Inflammatory macrophage treated with lipopolysaccharide for 4 hours (primary cell): ENCODE measurements around the gene NSRP1.
A peak's percentile ranks its signal among the peaks of the same experiment; 100 is the strongest.

Experiments
- DNase-seq: peaks from one replicate; pipeline ENCODE4 v3.0.0-alpha.2; 2020

The NSRP1 gene

DNA sequence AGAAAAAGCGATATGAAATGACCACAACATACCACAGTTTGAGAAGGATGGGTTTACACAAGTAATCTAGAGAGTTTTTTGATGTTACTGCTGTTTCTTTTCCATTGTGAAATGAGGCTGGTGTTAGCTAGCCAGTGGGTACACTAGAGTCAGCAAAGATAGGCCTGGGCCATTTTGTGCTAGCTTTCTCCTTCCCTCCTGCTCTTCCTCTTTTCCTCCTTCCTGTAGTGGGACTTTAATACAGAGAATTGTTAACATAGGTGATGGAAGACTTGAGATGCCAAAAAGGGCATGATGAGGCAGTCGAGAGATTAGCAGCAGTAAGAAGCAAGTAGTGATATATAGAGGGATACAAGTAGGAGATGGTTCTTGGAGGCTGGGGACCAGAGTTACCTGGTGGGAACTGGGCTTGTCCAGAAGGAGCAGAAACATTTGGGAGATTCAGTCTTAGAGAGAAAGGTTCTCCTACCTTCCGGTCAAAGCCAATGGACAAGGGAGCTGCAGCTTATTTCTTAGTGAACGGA, 7.7 kb downstream of the NSRP1 start:
- no peak for DNase-seq

DNA sequence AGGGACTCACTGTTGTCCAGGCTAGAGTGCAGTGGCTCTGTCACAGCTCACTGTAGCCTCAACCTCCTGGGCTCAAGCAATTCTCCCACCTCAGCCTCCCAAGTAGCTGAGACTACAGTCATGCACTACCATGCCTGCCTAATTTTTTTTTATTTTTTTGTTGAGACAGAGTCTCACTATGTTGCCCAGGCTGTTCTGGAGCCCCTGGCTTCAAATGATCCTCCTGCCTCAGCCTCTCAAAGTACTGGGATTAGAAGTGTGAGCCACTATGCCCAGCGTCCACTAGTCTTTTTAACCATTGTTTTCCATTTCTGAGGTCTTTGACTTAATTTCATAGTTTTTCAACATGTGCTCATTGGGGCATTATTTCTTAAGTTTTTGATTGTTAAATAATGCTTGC, 13.5 kb downstream of the NSRP1 start:
- DNase-seq = no peak

DNA sequence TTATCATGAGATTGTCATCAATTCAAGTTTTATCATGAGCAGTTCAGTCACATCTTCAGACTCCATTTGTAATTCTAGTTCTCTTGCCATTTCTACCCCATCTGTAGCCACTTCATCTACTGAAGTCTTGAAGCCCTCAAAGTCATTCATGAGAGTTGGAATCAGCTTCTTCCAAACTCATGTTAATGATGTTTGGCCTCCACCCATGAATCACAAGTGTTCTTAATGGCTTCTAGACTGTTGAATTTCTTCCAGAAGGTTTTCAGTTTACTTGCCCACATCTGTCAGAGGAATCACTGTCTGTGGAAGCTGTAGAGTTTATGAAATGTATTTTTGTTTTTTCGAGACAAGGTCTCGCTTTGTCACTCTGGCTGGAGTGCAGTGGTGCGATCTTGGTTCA, 16.0 kb downstream of the NSRP1 start:
- DNase-seq = no peak

DNA sequence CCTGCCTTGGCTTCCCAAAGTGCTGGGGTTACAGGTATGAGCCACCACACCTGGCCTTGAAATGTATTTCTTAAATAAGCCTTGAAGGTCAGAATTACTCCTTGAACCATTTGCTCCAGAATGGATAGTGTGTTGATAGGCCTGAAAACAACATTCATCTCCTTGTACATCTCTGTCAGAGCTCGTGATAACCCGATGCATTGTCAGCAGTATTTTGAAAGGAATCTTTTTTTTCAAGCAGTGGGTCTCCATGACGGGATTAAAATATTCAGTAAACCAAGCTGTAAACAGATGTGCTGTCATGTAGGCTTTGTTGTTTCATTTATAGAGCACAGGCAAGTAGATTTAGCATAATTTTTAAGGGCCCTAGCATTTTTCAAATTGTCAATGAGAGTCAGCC, 16.6 kb downstream of the NSRP1 start:
- no peak for DNase-seq

DNA sequence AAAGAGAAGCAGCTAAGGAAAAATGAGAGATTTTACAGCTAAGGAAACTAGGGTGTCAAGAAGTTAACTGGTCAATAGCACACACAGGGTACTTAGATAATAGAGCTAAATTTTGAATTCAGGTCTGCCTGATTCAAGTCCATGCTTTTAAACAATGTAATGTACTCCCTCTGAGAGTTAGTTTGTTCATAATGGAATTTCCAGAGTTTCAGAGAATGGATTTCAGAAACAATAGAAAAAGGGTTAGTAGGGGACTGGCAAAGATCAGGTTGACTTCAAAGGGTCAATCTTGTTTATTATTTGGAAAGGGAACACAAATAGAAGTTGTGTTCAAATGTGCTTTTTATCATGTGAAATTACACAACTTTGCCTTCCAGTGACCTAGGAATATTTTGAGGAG, 17.9 kb downstream of the NSRP1 start:
- DNase-seq = peak; percentile 30

DNA sequence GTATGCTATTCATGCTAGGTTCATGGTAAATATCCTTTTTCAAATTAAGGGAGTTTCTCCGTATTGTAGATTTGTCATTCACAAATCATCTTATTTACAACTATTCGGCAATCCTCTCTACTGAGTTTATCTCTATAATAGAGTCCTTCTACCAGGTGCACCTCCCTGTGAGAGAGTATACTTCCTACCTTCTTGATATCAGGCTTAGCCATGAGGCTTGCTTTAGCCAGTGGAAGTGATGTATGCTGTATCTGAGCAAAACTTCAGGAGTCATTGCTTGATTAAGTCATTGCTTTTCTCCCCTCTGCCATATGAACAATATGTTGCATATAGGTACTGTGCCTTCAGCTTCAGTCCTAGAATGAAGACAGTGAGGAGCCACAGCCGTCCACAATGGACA, 20.5 kb downstream of the NSRP1 start:
- DNase-seq = no peak

DNA sequence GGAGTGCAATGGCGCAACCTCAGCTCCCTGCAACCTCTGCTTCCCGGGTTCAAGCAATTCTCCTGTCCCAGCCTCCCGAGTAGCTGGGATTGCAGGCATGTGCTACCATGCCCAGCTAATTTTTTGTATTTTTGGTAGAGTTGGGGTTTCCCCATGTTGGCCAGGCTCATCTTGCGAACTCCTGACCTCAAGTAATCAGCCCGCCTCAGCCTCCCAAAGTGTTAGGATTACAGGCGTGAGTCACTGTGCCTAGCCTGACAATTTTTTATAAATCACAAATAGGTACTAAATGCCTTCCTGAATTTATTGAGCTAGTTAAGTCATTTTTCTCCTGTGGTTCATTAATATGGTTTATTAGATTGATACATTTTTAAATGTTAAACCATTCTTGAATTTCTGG, 31.2 kb downstream of the NSRP1 start:
- peak; percentile 12 for DNase-seq

DNA sequence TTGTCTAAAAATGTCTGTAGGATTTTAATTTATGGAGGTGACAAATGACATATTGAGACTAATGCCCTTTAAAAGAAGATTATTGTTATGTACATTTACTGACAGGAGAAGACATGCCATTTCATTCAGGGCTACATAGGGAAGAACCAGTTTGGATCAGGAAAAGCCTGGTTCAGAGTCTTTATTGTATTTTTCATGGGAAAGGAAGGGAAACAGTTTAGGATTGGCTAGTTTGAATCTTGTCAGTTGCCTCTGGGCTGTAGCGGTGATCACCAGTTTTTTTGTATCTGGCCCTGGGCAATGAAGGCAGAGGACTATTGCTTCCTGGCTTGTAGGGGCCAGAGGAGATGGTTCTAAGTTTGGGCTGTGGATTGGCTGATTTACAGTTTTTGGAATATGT, 31.8 kb downstream of the NSRP1 start:
- no peak for DNase-seq

DNA sequence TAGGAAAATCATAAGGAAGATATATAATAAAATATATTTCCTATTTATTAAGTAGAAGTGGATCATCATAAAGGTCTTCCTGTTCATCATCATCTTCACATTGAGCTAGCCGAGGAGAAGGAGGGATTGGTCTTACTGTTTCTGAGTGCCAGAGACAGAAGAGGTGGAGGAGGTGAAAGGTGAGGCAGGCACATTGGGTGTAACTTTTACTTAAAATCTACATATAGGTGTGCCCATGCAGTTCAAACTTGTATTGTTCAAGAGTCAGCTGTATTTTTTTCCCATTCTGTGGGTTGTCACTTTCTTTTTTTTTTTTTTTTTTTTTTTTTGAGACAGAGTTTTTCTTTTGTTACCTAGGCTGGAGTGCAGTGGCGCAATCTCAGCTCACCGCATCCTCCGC, 34.9 kb downstream of the NSRP1 start:
- no peak for DNase-seq

DNA sequence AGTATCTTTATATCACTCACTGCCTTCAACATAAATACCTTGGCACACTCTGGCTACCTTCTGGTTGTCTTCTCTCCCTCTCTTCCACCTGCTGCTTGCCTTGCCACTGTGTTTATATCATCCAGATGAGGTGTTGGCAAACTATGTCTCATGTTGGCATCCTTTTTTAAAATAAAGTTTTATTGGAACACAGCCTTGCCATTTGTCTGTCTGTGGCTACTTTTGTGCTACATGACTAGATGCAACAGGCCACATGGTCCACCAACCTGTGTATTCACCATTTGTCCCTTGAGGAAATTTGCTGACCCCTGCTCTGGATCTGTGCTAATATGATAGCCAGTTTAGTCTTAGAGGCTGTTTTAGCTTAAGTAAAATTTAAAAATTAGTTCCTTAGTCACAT, 36.8 kb downstream of the NSRP1 start:
- no peak for DNase-seq

DNA sequence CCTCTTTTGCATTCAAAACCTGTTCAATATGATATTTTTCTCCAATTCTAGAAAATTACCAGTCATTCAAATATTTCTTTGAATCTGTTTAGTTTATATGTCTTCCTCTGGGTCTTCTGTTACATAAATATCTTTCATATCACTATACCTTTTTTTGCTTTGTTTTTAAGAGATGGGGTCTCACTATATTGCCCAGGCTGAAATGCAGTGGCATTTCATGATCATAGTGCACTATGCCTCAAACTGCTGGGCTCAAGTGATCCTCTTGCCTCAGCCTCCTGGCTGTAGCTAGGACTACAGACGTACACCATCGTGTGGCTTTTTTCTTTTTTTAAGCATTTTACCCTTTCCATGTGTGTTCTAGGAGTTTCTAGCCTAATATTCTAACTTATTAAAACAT, 38.8 kb downstream of the NSRP1 start:
- no peak for DNase-seq

DNA sequence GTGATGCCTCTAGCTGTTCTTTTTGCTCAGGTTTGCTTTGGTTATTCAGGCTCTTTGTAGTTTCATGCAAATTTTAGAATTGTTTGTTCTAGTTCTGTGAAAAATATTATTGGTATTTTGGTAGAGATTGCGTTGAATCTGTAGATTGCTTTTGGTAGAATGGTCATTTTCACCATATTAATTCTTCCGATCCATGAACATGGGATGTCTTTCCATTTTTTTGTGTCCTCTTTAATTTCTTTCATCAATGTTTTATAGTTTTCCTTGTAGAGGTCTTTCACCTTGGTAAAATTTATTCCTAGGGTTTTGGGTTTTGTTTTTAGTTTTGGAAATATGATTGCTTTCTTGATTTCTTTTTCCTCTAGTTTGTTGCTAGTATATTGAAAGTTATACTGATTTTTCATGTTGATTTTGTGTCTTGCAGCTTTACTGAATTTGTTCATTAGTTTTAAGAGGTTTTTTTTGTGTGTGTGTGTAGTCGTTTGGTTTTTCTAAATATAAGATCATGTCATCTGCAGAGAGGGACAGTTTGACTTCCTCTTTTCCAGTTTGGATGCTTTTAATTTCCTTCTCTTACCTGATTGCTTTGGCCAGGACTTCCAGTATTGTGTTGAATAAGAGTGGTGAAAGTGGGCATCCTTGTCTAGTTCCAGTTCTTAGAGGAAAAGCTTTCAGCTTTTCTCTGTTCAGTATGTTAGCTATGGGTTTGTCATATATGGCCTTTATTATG, 42.4 kb downstream of the NSRP1 start:
- DNase-seq = no peak

DNA sequence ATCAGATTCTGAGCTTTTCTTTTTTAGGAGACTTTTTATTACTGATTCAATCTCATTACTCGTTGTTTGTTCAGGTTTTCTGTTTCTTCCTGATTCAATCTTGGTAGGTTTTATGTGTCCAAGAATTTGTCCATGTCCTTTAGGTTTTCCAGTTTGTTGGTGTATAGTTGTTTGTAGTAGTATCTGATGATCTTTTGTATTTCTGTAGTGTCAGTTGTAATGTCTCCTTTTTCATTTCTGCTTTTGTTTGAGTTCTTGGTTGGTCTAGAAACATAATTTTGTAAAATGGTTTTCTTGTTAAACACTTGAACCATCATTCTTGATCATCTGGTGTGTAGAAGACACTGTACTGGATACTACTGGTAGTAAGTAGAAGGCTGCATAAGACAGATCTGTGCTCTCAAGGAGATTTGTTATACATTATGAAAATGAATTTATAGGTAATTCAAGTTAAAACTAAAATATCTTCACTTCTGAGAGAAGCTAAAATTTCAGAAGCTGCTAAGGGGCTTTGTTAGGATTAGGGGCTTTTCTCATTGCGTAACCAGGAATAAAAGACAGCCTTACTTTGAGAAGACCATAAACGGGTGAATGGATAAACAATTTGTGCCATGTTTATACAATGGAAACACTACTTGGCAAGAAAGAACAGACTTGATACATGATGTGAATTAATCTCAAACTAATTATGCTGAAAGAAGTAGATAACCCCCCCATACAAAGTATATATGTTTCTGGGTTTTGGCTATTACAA, 44.0 kb downstream of the NSRP1 start:
- no peak for DNase-seq

DNA sequence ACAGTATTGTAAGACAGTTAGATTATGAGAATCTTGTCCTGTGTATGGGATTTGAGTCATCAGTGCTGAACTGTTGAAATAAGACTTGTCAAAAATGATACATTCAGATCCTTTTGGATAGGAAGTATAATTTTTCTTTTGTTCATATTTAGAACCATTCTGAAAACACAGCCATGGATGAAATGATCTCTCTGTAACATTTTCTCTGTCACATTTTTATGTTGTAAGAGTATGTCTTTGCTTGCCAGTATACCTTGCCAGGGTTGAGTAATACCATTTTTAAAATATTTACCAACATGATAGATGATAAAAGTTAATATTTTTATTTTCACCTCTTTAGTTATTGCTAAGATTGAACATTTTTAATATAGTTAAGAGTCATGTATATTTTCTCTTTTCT, 45.0 kb downstream of the NSRP1 start:
- DNase-seq = no peak

DNA sequence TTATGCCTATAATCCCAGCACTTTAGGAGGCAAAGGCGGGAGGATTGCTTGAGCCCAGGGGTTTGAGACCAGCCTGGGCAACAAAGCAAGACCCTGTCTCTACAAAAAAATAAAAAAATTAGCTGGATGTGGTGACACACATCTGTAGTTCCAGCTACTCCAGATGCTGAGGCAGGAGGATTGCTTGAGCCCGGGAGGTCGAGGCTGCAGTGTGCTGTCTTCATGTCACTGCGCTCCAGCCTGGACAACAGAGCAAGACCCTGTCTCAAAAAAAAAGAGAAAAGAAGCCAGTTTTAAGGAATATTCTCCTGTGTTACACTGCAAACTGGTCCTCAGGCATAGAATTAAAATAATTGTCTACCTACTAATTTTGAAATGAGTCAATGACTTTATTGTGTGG, 47.9 kb downstream of the NSRP1 start:
- DNase-seq = no peak

DNA sequence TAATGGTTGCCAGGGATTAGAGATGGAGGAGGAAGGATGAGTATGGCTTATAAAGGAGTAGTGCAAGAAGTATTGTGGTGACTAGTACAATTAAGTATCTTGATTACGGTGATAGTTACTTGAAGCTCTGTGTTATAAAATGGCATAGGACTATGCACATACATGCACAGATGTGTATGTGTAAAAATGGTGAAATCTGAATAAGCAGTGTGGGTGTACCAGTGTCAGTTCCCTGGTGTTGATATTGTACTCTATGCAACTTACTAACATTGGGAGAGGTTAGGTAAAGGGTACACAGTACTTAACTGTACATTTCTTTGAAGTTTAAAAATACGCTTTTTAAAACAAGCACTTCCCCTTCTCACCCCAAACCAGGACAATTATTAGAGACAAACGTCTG, 48.5 kb downstream of the NSRP1 start:
- no peak for DNase-seq

DNA sequence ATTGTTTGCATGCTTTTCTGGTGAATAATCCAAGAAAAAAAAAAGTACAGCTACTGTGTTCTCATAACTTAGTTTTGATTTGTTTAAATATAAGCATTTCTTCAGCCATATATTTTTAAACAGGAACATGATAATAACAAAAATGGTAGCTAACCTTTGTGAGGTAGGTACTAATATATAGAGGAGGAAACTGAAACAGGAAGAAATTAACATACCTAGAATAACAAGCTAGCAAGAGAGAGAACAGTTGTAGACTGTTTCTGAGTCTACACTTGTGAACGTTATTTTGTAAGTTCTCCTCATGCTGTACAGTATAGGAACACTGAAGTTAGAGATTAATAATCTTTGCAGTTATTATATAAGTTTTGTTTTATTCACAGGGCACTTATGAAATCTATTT, 49.3 kb downstream of the NSRP1 start:
- DNase-seq = no peak

DNA sequence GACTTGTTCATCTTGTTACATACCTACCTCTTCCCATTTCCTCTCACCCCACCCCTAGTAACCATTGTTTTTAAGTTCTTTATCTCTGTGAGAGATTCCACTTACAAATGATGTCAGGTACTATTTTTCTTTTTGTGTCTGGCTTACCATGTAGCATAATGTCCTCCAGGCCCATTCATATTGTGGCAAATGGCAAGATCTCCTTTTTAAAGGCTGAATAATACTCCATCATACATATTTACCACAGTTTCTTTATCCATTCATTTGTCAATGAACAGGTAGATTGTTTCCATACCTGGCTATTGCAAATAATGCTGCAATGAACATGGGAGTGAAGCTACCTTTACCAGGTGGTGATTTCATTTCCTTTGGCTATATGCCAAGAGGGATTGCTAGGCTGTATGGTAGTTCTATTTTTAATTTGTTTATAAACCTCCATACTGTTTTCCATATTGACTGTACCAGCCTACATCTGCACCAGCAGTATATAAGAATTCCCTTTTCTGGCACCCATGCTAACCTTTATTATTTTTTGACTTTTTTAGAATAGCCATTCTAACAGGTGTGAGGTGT, 53.9 kb downstream of the NSRP1 start:
- no peak for DNase-seq

DNA sequence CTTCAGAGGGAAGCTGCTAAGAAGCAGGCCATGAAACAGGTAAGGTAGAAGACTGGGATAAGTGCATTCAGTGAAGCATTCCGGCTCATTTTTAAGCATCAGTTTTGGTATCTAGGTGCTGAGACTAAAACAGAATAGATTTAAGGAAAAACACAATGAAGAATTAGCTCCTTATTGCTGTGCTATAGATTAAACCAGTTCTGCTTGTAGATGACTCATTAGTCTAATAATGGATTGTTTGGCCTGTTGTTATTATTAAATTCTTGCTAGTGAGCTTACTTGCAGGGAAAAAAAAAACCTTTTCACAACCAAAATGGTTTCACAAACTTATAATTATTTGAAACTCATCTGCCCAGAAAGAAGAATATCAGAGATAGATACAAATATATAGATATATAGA, 55.9 kb downstream of the NSRP1 start:
- DNase-seq = no peak

DNA sequence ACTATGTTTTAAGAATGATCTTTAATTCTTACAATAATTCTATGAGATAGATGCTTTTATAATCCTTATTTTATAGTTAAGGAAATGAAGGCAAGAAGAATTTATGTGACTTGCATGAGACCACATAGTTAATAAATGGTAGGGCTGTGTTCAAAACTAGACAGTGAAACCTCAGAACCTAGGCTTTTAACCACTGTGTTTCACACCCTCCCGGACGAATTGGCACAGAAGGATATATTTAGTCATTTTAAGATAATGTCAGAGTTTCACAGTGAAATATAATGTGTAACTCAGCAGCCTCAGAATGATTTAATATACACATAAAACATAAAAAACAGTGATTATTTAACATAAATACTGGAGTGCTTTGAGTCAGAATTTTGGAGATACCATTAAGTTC, 57.0 kb downstream of the NSRP1 start:
- no peak for DNase-seq

DNA sequence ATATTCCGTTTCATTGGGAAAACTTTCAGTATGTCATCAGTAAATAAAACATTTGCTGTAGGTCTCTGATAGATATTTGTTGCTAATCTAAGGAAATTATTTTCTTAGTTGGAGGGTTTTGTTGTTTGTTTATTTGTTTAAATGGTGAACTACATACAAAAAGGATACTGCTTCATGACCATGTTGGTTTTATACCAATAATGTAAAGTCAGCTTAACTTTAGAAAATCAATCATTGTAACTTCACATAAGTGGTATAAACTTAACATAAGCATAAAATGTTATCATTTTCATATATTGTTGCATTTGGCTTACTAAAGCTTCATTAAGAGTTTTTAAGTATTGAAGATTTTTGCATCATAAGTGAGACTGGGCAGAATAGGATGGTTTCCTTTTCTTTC, 57.9 kb downstream of the NSRP1 start:
- DNase-seq = no peak

DNA sequence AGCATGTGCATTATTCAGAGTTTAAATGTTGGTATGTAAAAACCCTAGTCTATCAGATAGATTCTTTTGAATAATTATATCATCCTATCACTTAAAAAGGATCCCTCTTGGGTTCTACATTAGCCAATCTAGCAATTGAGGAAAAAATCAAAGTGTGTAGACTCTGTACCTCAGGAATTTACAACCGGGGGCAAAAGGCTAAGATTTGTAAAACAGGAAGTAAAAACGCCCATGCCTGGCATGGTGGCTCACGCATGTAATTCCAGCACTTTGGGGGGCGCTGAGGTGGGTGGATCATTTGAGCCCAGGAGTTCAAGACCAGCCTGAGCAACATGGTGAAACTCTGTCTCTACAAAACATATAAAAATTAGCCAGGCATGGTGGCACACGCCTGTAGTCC, 60.2 kb downstream of the NSRP1 start:
- DNase-seq = no peak

DNA sequence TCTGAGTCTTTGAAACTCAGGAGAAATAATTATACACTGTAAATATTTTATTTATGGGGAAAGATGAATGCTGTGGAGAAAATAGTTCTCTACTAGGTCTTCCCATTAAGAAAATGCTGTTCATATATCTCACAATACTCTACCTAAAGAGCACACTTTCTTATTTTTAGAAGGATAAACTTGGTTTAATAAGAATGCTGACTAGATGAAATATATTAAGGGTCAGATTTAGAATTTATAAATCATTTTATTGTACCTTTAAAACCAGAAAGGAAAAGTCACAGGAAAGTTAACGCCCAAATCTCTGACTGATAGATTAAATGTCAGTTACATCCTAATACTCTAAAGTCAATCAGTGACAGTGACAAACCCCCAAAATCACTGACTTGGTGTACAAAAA, 70.1 kb downstream of the NSRP1 start:
- DNase-seq = no peak

DNA sequence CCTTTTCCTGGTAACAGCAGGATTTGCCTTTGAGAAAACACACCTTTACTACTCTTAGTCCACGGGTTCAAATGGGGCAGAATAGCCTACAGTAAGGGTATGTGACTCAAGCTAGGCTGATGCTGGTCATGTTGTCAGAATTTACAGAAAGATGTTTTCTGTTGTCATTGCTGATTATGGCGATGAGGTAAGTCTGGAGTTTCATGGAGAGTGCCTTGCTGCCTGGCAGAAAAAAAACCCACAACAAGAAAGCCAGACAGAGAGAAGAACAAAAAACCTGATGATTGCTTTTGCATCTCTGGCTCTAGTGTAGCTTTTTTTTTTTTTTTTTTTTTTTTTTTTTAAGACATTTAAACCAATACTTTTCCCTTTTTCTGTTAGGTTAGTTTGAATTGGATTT, 71.0 kb downstream of the NSRP1 start:
- DNase-seq = peak; percentile 30
